DMS 273 (cell line): ENCODE measurements around the gene RNU1-3.
A peak's percentile ranks its signal among the peaks of the same experiment; 100 is the strongest.
"Not testable (repeated sequence)": the region's sequence is repeated elsewhere in the genome, so short reads cannot be mapped to it uniquely, and the experiment has no call there.

Source experiments
- DNase-seq: peaks from one replicate; lab custom pipeline; 2025; ENCODE audit not compliant: unreplicated experiment; lab: John Stamatoyannopoulos, UW

Gene RNU1-3

DNA sequence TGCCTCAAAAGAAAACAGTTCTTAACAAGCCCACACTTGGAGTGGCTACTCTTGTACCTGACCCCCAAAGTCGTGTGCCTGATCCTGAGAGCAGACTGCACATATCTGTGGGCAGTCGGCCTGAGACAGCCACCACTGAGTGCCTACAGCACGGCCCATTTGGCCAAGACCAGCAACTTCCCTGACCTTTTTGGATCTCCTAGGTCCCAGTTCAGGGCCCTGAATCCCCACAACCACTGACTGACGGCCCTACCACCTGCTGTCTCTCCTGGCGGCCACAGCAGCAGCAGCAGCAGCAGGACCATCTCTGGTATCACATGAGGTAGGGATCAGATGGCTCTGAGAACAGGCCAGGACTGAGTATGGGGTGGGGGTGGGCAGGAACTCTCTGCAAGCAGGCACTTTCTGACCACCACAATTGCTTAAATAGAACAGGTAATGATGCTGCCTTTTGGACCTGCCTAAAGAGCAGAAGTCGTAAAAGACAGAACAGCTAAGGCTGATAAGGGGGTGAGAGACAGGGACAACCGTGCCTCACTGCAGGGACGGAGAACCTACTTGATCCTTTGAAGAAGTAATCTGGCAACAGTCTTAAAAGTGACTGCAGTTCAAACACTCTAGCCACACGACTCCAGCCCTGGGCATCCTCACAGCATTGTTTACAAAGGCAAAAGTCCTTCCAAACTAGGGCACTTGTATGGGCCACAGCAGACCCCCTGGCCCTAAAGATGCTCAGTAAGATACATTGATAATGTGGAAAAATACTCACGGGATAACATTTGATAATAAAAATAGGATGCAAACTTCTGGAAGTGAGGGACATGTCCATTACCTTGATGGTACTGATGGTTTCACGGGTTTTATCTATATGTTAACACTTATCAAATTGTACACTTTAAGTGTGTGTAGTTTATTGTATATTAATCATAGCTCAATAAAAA lies 27.4 kb downstream of the RNU1-3 start:
- peak; percentile 80 for DNase-seq

DNA sequence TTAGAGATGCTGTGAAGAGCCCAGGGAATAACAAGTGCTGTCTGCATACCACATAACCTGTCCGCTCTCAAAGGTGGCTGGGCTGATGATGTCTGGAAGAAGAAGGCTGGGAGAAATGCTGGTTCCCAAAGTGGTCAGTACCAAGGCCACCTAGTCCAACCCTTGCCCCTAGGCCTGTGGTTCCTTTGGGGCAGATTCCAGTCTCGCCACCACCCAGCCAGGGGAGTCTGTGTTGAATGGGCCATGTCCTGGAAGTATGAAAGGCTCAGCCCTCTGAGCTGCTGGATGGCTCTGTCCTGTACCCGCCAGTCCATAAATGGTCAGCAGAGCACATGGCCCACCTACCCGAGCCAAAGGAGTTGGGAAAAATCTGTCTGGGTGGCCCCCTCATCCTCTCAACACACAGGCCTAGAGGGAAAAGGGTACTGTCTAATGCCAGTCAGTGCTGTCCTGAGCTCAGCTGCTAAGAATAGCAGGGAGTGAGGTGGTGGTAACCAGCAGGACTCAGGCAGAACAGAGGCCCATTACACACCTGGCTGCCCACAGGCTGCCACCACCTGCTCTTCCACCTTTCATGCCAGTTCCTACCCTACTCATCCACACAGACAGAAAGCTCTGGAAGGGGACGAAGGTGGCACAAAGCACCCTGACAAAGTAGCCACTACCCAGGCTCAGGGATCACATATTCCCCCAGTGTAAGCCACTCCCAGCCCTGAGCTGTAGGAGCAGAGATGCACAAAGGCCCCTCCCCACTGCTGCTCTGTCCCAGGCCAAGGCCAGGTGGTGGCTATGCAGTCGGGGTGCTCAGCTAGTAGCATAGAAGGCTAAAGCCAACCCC lies 28.6 kb downstream of the RNU1-3 start:
- not testable (repeated sequence) for DNase-seq

DNA sequence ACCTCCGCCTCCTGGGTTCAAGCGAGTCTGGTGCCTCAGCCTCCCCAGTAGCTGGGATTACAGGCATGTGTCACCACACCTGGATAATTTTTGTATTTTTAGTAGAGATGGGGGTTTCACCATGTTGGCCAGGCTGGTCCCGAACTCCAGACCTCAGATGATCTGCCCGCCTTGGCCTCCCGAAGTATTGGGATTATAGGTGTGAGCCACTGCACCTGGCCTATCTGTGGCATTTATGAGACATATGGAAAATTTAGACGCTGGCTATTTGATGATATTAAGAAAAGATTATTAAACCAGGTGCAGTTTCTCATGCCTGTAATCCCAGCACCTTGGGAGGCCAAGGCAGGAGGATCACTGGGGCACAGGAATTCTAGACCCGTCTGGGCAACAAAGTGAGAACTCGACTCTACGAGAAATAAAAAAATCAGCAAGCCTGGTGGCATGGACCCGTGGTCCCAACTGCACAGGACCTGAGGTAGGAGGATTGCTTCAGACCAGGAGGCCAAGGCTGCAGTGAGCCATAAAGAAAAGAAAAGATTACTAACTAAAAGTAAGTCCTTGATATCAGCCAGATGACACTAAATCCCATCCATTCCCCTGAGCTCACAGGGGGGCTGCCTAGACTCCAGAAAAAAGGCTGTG lies 30.1 kb downstream of the RNU1-3 start:
- not testable (repeated sequence) for DNase-seq

DNA sequence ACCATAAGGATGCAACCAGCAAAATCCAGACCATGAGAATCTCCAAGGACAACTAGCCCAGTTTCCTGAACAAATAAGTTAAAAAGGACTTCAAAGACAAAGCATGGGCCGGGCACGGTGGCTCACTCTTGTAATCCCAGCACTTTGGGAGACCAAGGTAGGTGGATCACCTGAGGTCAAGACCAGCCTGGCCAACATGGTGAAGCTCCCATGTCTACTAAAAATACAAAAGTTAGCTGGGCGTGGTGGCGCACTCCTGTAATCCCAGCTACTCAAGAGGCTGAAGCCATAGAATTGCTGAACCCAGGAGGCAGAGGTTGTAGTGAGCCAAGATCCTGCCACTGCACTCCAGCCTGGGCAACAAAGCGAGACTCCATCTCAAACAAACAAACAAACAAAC lies 30.8 kb downstream of the RNU1-3 start:
- DNase-seq, result not testable (repeated sequence)

DNA sequence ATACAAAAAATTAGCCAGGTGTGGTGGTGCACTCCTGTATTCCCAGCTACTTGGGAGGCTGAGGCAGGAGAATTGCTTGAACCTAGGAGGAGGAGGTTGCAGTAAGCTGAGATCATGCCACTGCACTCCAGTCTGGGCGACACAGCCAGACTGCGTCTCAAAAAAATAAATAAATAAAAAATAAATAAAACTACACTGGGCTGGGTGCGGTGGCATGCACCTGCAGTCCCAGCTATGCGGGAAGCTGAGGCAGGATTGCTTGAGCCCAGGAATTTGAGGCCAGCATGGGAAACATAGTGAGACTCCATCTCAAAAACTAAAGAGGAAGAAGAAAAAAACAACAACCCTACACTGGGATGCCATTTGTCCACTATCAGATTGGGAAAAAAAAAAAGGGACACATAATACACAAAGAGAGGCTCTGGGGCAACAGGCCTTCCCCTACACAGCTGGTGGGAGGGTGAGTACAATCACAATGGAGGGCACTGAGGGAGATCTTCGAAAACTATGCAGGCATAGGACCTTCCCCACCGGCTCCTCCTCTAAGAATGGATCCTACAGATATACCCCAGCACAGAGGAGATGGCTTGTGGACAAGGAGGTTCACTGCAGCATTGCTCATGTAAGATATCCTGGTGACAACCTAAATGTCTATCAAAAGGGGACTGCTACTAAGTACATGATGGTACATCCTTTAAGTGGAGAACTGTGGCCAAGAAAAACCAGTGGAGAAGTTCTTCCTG lies 33.0 kb downstream of the RNU1-3 start:
- DNase-seq, result not testable (repeated sequence)

DNA sequence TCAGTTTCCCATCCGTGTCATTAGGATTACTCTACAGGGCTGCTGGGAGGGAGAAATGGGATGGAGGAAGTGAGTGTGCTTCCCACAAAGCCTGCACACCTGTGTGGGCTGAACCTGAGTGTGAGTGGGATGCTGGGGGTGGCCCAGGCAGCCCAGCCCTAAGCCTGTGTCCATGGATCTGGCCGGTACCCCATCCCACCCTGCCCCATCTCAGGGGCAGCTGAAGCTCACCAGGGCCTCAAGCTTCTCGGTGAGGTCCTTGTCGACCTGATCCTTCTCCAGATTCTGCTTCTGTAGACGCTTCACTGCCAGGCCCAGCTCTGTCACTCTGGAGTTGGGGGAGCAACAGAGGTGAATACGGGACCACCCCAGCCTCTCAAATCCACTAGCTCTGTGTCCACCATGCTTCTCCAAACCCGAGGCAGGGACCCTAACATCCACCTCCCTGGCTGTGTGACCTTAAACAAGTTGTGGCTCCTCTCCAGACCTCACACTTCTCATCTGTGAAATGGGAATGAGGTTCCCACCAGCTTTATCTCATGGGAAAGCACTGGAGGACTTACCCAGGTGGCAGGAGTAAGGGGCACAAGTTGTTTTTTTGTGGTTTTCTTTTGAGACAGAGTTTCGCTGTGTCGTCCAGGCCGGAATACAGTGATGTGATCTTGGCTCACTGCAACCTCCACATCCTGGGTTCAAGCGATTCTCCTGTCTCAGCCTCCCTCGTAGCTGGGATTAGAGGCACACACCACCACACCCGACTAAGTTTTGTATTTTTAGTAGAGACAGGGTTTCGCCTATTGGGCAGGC lies 34.5 kb downstream of the RNU1-3 start:
- not testable (repeated sequence) for DNase-seq

DNA sequence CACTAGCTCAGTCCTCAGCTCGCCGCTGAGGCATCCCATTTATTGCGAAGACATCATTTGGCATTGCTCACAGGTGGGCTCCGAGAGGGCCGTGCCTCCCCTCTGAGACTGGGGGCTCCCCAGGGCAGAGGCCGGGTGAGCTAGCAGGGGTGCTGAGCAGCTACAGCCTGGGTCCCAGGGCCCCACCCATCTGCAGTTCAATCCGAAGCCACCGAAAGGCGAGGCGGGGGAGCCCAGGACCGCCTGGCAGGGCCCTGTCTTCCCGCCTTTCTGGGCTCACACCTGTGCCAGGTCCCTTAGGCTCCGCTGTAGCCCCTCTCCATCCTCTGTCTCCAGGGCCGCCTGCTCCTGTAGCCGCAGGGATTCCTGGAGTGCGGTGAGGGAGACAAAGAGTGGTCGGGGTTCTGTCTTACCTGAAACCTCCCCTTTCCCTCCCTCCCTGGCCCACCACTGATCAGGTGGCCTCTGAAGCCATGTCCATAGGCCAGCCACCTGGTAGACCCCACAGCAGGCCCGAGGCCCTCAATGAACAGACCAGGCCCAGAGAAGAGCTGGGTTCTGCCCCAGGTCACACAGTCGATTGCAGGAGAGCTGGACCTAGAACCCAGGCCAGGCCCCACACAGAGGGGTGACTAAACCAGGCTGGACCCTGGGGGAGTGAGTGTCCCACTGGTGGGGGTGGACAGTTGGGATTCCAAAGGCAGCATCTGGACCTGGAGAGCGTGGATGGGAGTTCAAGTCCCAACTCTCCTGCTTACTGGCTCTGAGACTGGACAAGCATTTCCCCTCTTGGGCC lies 35.3 kb downstream of the RNU1-3 start:
- DNase-seq, result no peak

DNA sequence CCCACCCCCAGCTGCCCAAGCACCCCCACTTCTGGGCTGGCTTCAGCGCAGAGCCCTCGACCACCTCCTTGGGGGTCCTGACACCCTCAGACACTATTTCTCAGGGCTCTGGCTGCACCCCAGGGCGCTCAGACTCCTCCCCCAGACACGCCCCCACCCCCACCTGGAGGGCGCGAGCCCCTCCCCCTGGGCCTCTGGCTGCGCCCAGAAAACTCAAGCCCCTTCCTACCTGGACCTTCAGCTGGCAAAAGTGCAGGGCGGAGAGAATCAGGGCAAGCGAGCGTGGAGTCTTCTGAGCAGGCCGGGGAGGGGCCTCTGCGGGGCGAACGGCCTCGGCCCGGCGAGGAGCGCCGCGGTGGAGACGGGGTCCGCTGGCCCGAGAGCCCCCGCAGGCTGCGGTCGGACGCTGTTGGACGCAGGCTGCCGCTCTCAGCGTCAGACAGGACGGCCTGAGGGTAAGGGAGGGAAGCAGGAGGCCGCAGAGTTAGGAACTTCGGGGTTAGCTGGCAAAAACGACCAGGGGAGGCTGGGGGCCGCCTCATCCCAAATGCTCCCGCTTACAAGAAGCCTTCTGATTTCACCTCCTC lies 36.0 kb downstream of the RNU1-3 start:
- no peak for DNase-seq

DNA sequence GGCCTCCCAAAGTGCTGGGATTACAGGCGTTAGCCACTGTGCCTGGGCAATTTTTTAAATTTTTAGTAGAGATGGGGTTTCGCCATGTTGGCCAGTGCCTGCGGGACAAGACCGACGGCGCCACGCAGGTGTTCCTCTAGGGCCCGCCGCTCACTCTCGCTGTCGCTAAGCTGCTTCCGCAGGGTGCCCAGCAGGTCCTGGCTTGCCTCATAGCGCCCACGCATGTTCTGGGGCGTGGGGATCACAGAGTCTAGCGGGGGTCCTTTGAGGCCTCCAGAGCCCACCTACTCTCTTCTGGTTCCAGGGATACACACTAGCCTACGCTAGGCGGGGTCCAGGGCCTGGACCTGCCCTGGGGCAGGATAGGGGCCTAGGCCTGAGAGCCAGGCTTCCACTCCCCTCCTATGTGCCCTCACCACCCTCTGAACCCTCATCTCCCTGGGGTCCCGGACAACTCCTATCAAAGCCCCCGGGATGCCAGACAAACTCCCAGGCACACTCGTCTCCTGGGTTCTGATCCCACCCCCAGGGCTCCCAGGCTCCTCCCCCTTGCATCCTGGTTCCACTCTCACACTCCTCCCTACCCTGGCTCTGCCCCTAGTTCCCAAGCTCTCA lies 36.7 kb downstream of the RNU1-3 start:
- not testable (repeated sequence) for DNase-seq

DNA sequence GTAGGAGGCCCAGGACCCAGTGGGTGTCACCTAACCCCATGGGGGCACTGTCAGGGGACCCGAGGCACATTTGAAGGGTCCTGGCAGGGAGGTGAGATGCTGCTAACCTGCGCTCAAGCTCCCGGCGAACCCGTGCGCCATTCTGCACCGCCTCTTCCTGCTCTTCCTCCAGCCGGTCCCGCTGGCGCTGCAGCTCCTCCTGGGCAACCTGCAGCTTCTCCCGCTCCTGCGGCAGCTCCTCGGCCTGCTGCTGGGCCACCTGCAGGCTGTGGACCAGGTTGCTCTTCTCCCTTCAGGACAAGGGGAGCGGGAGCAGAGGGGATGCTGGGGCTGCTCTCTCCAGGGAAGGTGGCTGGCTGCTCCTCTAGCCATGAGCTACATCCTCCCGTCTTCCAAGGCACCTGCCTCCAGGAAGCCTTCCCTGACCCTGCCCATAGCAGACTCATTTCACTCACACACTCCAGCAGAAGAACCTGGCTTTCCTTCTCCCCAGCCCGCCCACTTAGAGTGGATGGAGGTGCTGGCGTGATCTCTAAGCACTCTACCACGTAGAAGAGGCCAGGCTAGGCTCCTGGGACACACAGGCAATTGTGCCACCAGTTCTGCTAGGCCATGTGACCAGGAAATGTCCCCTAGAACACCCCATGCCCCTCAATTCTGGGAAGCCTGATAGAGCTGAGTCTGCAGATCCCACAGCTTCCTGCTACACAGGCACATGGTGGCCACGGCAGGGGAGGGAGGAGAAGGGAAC lies 38.2 kb downstream of the RNU1-3 start:
- no peak for DNase-seq

DNA sequence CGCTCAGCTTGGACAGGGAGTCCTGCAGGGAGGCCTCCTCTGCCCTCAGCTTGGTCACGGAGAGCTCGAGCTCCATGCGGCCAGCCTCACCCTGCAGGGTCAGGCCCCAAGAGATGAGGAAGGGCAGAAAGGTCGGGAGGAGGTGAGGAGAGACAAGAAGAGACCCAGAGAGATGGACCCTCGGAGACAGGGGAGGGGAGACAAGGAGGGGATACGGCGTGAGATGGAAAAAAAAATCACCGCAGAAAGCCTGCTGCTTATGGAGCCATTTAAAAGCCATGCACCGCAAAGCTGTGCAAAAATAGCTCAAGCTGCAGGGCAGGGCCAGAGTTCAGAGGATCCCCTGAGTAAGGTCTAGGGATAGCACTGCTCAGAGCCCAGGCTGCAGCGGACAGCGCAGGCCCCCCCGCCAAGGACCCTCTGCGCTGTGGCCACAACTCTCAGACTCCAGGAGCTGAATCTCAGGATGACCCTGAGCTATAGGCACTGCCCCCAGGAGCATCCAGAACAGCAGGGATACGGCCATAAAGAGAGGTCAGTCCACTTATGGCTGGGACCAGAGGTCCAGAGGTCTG lies 40.3 kb downstream of the RNU1-3 start:
- DNase-seq, result not testable (repeated sequence)

DNA sequence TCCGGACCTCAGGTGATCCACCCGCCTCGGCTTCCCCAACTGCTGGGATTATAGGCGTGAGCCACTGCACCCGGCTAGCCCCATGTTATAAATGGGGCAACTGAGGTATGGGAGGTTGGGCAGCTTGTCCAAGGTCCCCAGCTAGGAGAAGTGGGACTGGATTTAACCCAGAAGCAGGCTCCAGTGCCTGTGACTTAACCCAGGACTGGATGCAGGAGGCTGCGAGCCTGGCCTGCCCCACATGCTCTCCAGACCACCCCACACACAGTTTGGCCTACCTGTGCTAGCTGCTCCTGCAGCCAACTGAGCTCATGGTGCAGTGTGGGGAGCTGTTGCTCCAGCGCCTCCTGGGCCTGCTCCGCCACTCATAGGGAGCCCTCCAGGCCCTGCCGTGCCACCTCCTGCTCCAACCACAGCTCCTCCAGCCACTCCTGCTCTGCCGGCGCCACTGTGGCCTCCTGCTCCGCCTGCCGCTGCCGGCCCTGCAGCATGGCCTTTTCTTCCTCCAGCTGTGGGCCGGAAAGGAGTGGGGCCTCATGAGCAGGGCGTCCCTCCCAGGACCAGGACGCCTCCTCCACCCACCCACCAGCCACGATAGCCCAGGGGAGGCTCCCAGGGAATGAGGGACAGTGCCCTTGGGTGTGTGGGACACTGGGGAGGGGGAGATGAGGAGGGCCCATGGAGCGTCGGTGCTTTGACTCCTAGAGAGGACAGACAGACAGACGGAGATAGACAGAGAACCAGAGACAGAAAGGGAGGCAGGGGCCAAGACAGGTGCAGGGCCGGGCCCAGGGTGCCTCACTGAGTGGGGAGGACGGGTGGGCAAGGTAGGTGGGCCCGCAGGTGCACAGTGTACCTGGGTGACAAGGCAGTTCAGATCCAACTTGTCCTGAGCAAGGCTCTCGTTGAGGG lies 41.0 kb downstream of the RNU1-3 start:
- no peak for DNase-seq

DNA sequence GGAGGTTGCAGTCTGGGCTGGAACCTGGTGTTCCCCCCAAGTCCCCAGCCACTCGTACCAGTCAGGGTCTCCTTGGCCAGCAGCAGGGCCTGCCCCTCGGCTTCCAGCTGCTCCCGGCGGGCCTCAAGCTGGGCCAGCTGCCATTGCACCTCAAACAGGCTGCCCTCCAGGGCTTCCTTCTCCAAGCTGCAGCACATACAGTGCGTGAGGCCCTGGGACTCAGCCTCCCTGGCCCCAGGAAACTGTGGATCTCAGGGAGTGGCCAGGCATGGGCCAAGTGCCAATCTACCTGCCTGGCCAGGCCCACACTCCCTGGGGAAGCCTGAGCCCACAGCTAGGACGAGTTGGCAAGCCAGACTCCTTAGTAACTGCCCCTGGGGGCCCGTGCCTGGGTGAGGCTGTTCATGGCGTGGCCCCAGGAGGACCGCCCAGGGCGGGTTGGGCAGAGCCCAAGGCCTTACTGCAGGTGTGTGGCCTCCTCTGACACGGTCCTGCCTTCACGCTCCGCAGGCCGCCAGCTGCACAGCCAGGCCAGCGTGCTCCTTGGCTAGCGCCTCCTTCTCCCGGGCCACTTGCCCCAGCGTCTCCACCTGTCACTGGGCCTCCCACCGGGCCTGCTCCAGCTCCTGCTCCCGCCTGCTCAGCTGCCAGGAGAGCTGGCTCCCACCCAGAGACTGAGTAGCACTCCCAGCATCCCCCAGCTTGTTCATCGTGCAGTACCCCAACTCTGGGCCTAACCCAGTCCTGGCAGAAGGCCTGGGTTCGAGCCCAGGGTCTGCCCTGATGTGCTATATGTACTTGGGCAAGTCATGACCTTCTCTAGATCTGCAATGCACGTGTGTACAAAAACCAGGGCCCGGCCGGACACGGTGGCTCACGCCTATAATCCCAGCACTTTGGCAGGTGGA lies 42.7 kb downstream of the RNU1-3 start:
- DNase-seq, result peak; percentile 96

DNA sequence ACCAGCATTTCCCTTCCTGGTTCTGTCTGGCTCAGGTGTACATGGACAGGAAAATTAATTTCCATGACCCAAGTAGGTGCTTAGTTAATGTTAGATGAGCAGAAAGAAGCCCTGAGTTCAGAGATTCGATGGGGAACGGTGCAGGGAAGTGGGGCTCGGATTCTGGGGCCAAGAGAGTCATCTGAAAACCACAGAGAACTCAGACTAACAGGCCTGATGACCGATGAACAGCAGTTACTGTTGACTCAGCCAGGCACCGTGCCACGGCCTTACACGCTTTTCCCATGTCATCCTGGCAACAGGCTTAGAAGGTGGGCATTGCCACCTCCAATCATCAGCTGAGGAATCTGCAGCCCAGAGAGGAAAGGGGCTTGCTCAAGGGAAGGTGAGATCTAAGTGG lies 43.4 kb downstream of the RNU1-3 start:
- DNase-seq, result peak; percentile 81

DNA sequence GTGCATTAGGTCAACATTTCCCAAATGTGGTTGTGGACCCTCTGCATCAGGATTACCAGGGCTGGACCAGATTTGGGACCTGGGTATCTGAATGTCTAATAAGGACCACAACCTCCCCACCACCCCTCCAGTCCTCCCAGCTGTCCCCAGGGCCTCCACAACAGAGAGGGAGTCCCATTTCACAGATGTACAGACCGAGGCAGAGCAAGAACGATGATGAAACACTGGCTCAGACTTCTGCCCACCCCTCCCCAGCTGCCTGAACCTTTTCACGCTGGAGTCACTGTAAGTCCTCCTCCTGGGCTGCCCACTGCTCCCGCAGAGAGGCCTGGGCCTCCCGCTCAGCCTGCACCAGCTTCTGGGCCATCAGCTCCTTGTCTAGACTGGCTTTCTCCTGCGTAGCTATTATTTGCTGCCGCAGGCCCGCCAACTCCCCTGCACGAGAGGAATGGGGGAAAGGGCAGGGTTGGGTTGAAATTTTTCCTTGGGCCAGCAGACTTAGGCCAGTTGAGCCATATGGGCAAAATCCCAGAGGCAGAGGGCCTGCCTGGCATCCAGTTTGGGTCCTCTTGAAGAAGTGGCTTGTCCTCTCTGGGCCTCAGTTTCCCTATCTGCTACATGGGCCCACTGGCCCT lies 45.0 kb downstream of the RNU1-3 start:
- peak; percentile 61 for DNase-seq
